IMR-90 (cell line): ENCODE measurements around the gene SBF2. TPM values are rescaled to one million over a fixed set of nuclear protein-coding genes. Genes with fewer than 3 reads are reported as not detected.

Experiments used
- ATAC-seq: fragments of 200-7000 bp; cut with Tn5 transposase; 2 replicates; pipeline ENCODE4 v1.9.1; 2020; ENCODE audit warnings: low read depth, mild to moderate bottlenecking, moderate library complexity
- BruUV-seq: library from RNA; stranded (reverse); fragments of 400-500 nt; replicated peaks from 2 replicates; lab custom pipeline; 2021; lab: Mats Ljungman, UMichigan
- CTCF ChIA-PET: fragments of 300-600 bp; formaldehyde crosslinking; extraction: SDS; loops from one replicate; lab custom pipeline; 2021; ENCODE audit warnings: antibody characterized with exemption; lab: Yijun Ruan, JAX
- POLR2A ChIA-PET: fragments of 300-600 bp; sonication (Branson Sonifier 250); formaldehyde crosslinking; loops from one replicate; lab custom pipeline; 2022; ENCODE audit warnings: antibody characterized with exemption; ENCODE audit not compliant: unreplicated experiment; lab: Charles Lee
- DNase-seq: peaks from one replicate; pipeline ENCODE4 v3.0.0; 2013
- H2AFZ ChIP-seq: replicated peaks from 2 replicates; pipeline ENCODE3; 2013; ENCODE audit warnings: low read length, mild to moderate bottlenecking; ENCODE audit not compliant: poor library complexity
- H2AK5ac ChIP-seq: 2 replicates; pipeline ENCODE4 v1.6.1; 2013; ENCODE audit warnings: low read depth, low read length, inconsistent platforms
- H2AK9ac ChIP-seq: replicated peaks from 2 replicates; pipeline ENCODE3; 2013; ENCODE audit warnings: mild to moderate bottlenecking, low read depth, low read length, moderate library complexity; ENCODE audit not compliant: poor library complexity
- H2BK120ac ChIP-seq: 2 replicates; pipeline ENCODE4 v1.6.1; 2013; ENCODE audit warnings: low read depth, low read length, inconsistent platforms
- H2BK15ac ChIP-seq: 3 replicates; pipeline ENCODE4 v1.6.1; 2013; ENCODE audit warnings: low read depth, low read length, inconsistent platforms
- H2BK20ac ChIP-seq: 2 replicates; pipeline ENCODE4 v1.6.1; 2013; ENCODE audit warnings: low read depth, mild to moderate bottlenecking, inconsistent platforms, low read length, moderate library complexity
- H2BK5ac ChIP-seq: 2 replicates; pipeline ENCODE4 v1.6.1; 2013; ENCODE audit warnings: mild to moderate bottlenecking, low read depth, low read length, inconsistent platforms; ENCODE audit not compliant: poor library complexity, severe bottlenecking
- H3K14ac ChIP-seq: replicated peaks from 2 replicates; pipeline ENCODE4 v1.6.1; 2013; ENCODE audit warnings: low read depth, low read length, inconsistent platforms
- H3K18ac ChIP-seq: 2 replicates; pipeline ENCODE4 v1.6.1; 2013; ENCODE audit warnings: low read depth, low read length, control low read depth
- H3K23ac ChIP-seq: 2 replicates; pipeline ENCODE4 v1.6.1; 2013; ENCODE audit warnings: low read depth, low read length, inconsistent platforms
- H3K27ac ChIP-seq: 2 replicates; pipeline ENCODE4 v1.5.1; 2013; ENCODE audit warnings: mild to moderate bottlenecking, control low read depth, low read length; ENCODE audit not compliant: insufficient read depth
- H3K27me3 ChIP-seq: 2 replicates; pipeline ENCODE4 v1.6.1; 2013; ENCODE audit warnings: low read length; ENCODE audit not compliant: control insufficient read depth, insufficient read depth
- H3K36me3 ChIP-seq: 2 replicates; pipeline ENCODE4 v1.6.1; 2013; ENCODE audit warnings: low read length, mixed read lengths; ENCODE audit not compliant: control insufficient read depth, insufficient read depth
- H3K4ac ChIP-seq: 2 replicates; pipeline ENCODE4 v1.6.1; 2013; ENCODE audit warnings: low read depth, low read length, inconsistent platforms
- H3K4me1 ChIP-seq: 2 replicates; pipeline ENCODE4 v1.6.1; 2013; ENCODE audit warnings: low read length, mixed read lengths; ENCODE audit not compliant: control insufficient read depth, insufficient read depth
- H3K4me2 ChIP-seq: 2 replicates; pipeline ENCODE4 v1.6.1; 2013; ENCODE audit warnings: low read depth, mild to moderate bottlenecking, control low read depth, low read length, moderate library complexity
- H3K4me3 ChIP-seq: 2 replicates; pipeline ENCODE4 v1.5.1; 2013; ENCODE audit warnings: low read depth, mild to moderate bottlenecking, control low read depth, low read length, moderate library complexity; ENCODE audit not compliant: insufficient read depth
- H3K56ac ChIP-seq: 2 replicates; pipeline ENCODE4 v1.6.1; 2013; ENCODE audit warnings: low read length, inconsistent platforms; ENCODE audit not compliant: insufficient read depth; ENCODE audit errors: extremely low read depth
- H3K79me1 ChIP-seq, 2 experiments: 2 replicates each; pipeline ENCODE4 v1.6.1; 2013; ENCODE audit warnings: low read length in 2 of 2, inconsistent platforms in 1 of 2, low read depth in 1 of 2
- H3K9ac ChIP-seq: 2 replicates; pipeline ENCODE4 v1.6.1; 2013; ENCODE audit warnings: low read depth, low read length, control low read depth
- H3K9me1 ChIP-seq: 2 replicates; pipeline ENCODE4 v1.6.1; 2013; ENCODE audit warnings: low read length, inconsistent platforms; ENCODE audit not compliant: insufficient read depth
- H3K9me3 ChIP-seq: 2 replicates; pipeline ENCODE4 v1.6.1; 2013; ENCODE audit warnings: low read length; ENCODE audit not compliant: control insufficient read depth, insufficient read depth
- H4K20me1 ChIP-seq: 2 replicates; pipeline ENCODE4 v1.6.1; 2013; ENCODE audit warnings: low read length, inconsistent platforms; ENCODE audit not compliant: insufficient read depth
- H4K5ac ChIP-seq: 2 replicates; pipeline ENCODE4 v1.6.1; 2013; ENCODE audit warnings: mild to moderate bottlenecking, low read depth, low read length, control low read depth
- H4K8ac ChIP-seq, 2 experiments: 2 replicates each; pipeline ENCODE4 v1.6.1; 2013; ENCODE audit warnings: low read depth in 2 of 2, low read length in 2 of 2, control low read depth in 1 of 2, inconsistent platforms in 1 of 2
- H4K91ac ChIP-seq: 2 replicates; pipeline ENCODE4 v1.6.1; 2013; ENCODE audit warnings: low read depth, low read length, inconsistent platforms; ENCODE audit not compliant: insufficient read depth
- BHLHE40 ChIP-seq: fragments of 150-350 bp; IDR thresholded peaks from 2 replicates; pipeline ENCODE4 v1.6.1; 2016; ENCODE audit warnings: mild to moderate bottlenecking, low read depth, low read length
- FOS ChIP-seq: fragments of 150-350 bp; IDR thresholded peaks from 2 replicates; pipeline ENCODE4 v1.6.1; 2016; ENCODE audit warnings: low read depth, low read length
- RFX5 ChIP-seq: IDR thresholded peaks from 2 replicates; pipeline ENCODE4 v1.8.0; 2012; ENCODE audit warnings: low read depth, mild to moderate bottlenecking, low read length, moderate library complexity
- dilution Hi-C: fragments of 300-500 bp; cut with HindIII; formaldehyde crosslinking; loops from one replicate; pipeline ENCODE4 v1.14.3; 2018; ENCODE audit warnings: low sequenced_read_pairs; ENCODE audit not compliant: unreplicated experiment
- in situ Hi-C: fragments of 300-500 bp; cut with MboI; formaldehyde crosslinking; loops from 3 replicates; pipeline ENCODE4 v1.14.3; 2019; ENCODE audit warnings: low sequenced_read_pairs, inconsistent platforms, mixed read lengths
- intact Hi-C: fragments of 100-400 bp; cut with micrococcal nuclease; formaldehyde crosslinking; loops from 2 replicates; pipeline ENCODE4 v1.10.0; 2022
- polyA plus RNA-seq, 3 experiments: library from polyadenylated mRNA; depleted of rRNA; stranded (reverse); fragments of >200 nt; gene quantifications; 2 replicates each; pipeline ENCODE4 v1.2.3, GENCODE V29; 2012; ENCODE audit warnings: low replicate concordance in 1 of 3
- total RNA-seq: library from RNA; depleted of rRNA; stranded (reverse); fragments of >200 nt; gene quantifications from 2 replicates; pipeline ENCODE4 v1.2.3, GENCODE V29; 2012

The SBF2 gene
- total and polyA plus RNA-seq, 2 of the 4 experiments (the other 2 are of a cell fraction), result 23.8 to 51.8 TPM

DNA sequence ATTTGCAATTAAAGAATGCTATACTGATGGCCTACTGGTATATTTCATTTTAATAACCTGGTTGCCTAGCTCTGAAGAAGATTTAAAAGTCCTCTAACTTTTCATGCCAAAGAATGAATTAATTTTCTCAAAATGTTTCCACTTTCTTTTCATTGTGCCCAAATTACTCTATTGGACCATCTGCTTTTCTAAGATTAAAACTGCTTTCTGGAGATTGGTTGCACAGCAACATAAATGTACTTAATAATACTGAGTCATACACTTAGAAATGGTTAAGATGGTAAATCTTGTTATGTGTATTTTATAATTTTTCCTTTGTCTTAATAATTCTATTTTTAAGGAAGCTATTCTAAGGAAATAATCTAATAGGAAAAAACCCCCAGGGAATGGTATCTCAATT, 479.9 kb downstream of the SBF2 start:
- POLR2A ChIA-PET, result no interaction called here
- BruUV-seq, result no TSS peak
- Histone ChIP-seq H4K91ac (no peak overlapping the region), H2BK120ac (no peak overlapping the region), H3K36me3 (peaks cover 12% of the 10 kb centered on the region), H2BK20ac (no peak overlapping the region), H4K5ac (no peak overlapping the region), H2AK5ac (no peak overlapping the region), H3K79me1 (peaks cover 0 to 4% of the 10 kb centered on the region in 2 experiments; a peak in 1 of 4 replicates), H3K9ac (no peak overlapping the region), H3K9me3 (no peaks in the 10 kb centered on the region), H3K4me3 (no peak overlapping the region), H2BK15ac (no peak overlapping the region), H3K14ac (no peak overlapping the region), H3K27ac (no peak overlapping the region), H2AK9ac (no peak overlapping the region), H4K8ac (no peak overlapping the region), H2BK5ac (no peak overlapping the region), H3K4me2 (no peak overlapping the region), H3K56ac (no peak overlapping the region), H2AFZ (no peak overlapping the region), H3K23ac (no peak overlapping the region), H3K27me3 (no peaks in the 10 kb centered on the region), H4K20me1 (no peaks in the 10 kb centered on the region), H3K4ac (no peak overlapping the region), H3K9me1 (peaks cover 3% of the 10 kb centered on the region; the same call in 1 of the 2 replicates), H3K4me1 (peaks cover 5% of the 10 kb centered on the region; the same call in 1 of the 2 replicates), H3K18ac (no peak overlapping the region)
- dilution Hi-C loops (no loop called here), in situ Hi-C loops (no loop called here), intact Hi-C loops (no loop called here)
- CTCF ChIA-PET, result no interaction called here
- no peak for ATAC-seq
- no peak for DNase-seq
- TF ChIP-seq RFX5 (no peak), FOS (no peak), BHLHE40 (no peak)
